OCI-LY7 (cell line): Measurements from ENCODE around the gene PPL. TPM values are rescaled to one million over a fixed set of nuclear protein-coding genes. Genes with fewer than 3 reads are reported as not detected.

Source experiments
- BruUV-seq: library from RNA; stranded (reverse); fragments of 400-500 nt; replicated peaks from 2 replicates; lab custom pipeline; 2021; lab: Mats Ljungman, UMichigan
- CTCF ChIA-PET: fragments of 300-600 bp; sonication (Branson Sonifier 250); formaldehyde crosslinking; loops from one replicate; lab custom pipeline; 2022; ENCODE audit warnings: antibody characterized with exemption; ENCODE audit not compliant: unreplicated experiment; lab: Charles Lee
- POLR2A ChIA-PET: fragments of 300-600 bp; sonication (Branson Sonifier 250); formaldehyde crosslinking; loops from one replicate; lab custom pipeline; 2022; ENCODE audit warnings: antibody characterized with exemption; lab: Charles Lee
- DNase-seq: peaks from one replicate; pipeline ENCODE4 v3.0.0-alpha.2; 2015; ENCODE audit warnings: low spot score
- H2AFZ ChIP-seq: fragments of 200-600 bp; sonication (generic), shearing (Covaris generic); 2 replicates; pipeline ENCODE4 v1.6.1; 2014; ENCODE audit warnings: mild to moderate bottlenecking, antibody characterized with exemption, low read length, moderate library complexity
- H3K27ac ChIP-seq: fragments of 200-600 bp; sonication (generic); 2 replicates; pipeline ENCODE4 v1.5.1; 2014; ENCODE audit warnings: mixed run types, low read depth, mild to moderate bottlenecking, moderate library complexity, low read length, inconsistent platforms; ENCODE audit not compliant: poor library complexity, severe bottlenecking
- H3K36me3 ChIP-seq: fragments of 200-600 bp; sonication (generic); 2 replicates; pipeline ENCODE4 v1.6.1; 2014; ENCODE audit warnings: mild to moderate bottlenecking, antibody characterized with exemption, low read length, moderate library complexity, mixed read lengths; ENCODE audit not compliant: insufficient read depth
- H3K4me1 ChIP-seq: fragments of 200-600 bp; sonication (generic); 2 replicates; pipeline ENCODE4 v1.5.1; 2014; ENCODE audit warnings: mild to moderate bottlenecking, low read length; ENCODE audit not compliant: insufficient read depth, poor library complexity, severe bottlenecking
- H3K4me2 ChIP-seq: fragments of 200-600 bp; sonication (generic); 2 replicates; pipeline ENCODE4 v1.6.1; 2014; ENCODE audit warnings: mild to moderate bottlenecking, low read length
- H3K4me3 ChIP-seq: fragments of 200-600 bp; sonication (generic); 2 replicates; pipeline ENCODE4 v1.5.1; 2014; ENCODE audit warnings: mild to moderate bottlenecking, low read depth, low read length; ENCODE audit not compliant: poor library complexity, severe bottlenecking
- H3K79me2 ChIP-seq: fragments of 200-600 bp; sonication (generic); 2 replicates; pipeline ENCODE4 v1.6.1; 2016; ENCODE audit warnings: low read depth, mild to moderate bottlenecking, low read length, moderate library complexity, mixed read lengths; ENCODE audit not compliant: insufficient read depth
- H3K9me2 ChIP-seq: fragments of 200-600 bp; sonication (generic); 2 replicates; pipeline ENCODE4 v1.6.1; 2016; ENCODE audit warnings: mild to moderate bottlenecking, low read length, mixed read lengths; ENCODE audit not compliant: insufficient read depth
- H3K9me3 ChIP-seq: fragments of 200-600 bp; sonication (generic); 2 replicates; pipeline ENCODE4 v1.6.1; 2014; ENCODE audit warnings: mild to moderate bottlenecking, mixed run types, low read length, mixed read lengths
- H4K20me1 ChIP-seq: fragments of 200-600 bp; sonication (generic); 2 replicates; pipeline ENCODE4 v1.6.1; 2014; ENCODE audit warnings: mild to moderate bottlenecking, antibody characterized with exemption, low read length, moderate library complexity, mixed read lengths; ENCODE audit not compliant: insufficient read depth
- CTCF ChIP-seq: fragments of 200-600 bp; sonication (generic); conservative IDR thresholded peaks from 2 replicates; pipeline ENCODE4 v1.5.1; 2014; ENCODE audit warnings: mild to moderate bottlenecking, antibody characterized with exemption, low read length, moderate library complexity, mixed read lengths
- EZH2phosphoT487 ChIP-seq: fragments of 200-600 bp; sonication (generic); IDR thresholded peaks from 2 replicates; pipeline ENCODE4 v1.6.1; 2018; ENCODE audit warnings: low read depth, borderline replicate concordance, mild to moderate bottlenecking, mixed run types, antibody characterized with exemption, low read length, moderate library complexity, mixed read lengths
- intact Hi-C: fragments of 100-400 bp; cut with micrococcal nuclease; formaldehyde crosslinking; loops from one replicate; pipeline ENCODE4 v1.10.0; 2022; ENCODE audit not compliant: unreplicated experiment
- total RNA-seq, 2 experiments: library from RNA; depleted of rRNA in 1 of 2; stranded (reverse); fragments of >200 nt in 1 of 2; shearing (Covaris generic) in 1 of 2; gene quantifications; 2 replicates each; pipeline ENCODE4 v1.2.3, GENCODE V29; 2014 to 2022

PPL gene
- total RNA-seq, 2 experiments from 2014 or later = not detected

GRCh38 chr16:4937782-4938682 lies 1.1 kb upstream of the PPL start:
- Histone ChIP-seq H3K9me2 (no peaks in the 10 kb centered on the region), H2AFZ (no peak overlapping the region), H3K4me3 (no peak overlapping the region), H3K27ac (no peak overlapping the region), H4K20me1 (no peaks in the 10 kb centered on the region), H3K9me3 (no peaks in the 10 kb centered on the region), H3K4me1 (no peaks in the 10 kb centered on the region), H3K4me2 (no peak overlapping the region), H3K79me2 (no peaks in the 10 kb centered on the region), H3K36me3 (no peaks in the 10 kb centered on the region)
- TF ChIP-seq CTCF (no peak), EZH2phosphoT487 (no peak)
- intact Hi-C loops = no loop called here
- BruUV-seq = no TSS peak
- CTCF ChIA-PET = interaction anchor here (0.5 kb wide), 1 partner anchor 54 kb away, joined by 4 read pairs; no protein-coding TSS in a partner anchor
- DNase-seq = no peak
- POLR2A ChIA-PET = no interaction called here

GRCh38 chr16:4936181-4936990 lies 562 bp downstream of the PPL start:
- BruUV-seq = no TSS peak
- H2AFZ ChIP-seq = no peak overlapping the region
- H3K4me3 ChIP-seq = no peak overlapping the region
- no peaks in the 10 kb centered on the region for H3K79me2 ChIP-seq
- H3K27ac ChIP-seq = no peak overlapping the region
- H4K20me1 ChIP-seq = no peaks in the 10 kb centered on the region
- ChIA-PET POLR2A (no interaction called here), CTCF (no interaction called here)
- TF ChIP-seq CTCF = 0 out of 2 replicates have a peak, but pooled peaks have one; percentile 17
- TF ChIP-seq EZH2phosphoT487 = no peak
- H3K9me2 ChIP-seq = no peaks in the 10 kb centered on the region
- H3K36me3 ChIP-seq = no peaks in the 10 kb centered on the region
- H3K4me1 ChIP-seq = no peaks in the 10 kb centered on the region
- no peak overlapping the region; the same call in 1 of the 2 replicates for H3K4me2 ChIP-seq
- DNase-seq = no peak
- no peaks in the 10 kb centered on the region for H3K9me3 ChIP-seq
- intact Hi-C loops = no loop called here
